Transverse colon (tissue), 4 donors: ENCODE measurements around the gene INSIG2.

Experiments used
- EP300 ChIP-seq: sonication (generic); formaldehyde crosslinking; IDR thresholded peaks from one replicate; pipeline ENCODE4 v1.6.1; 2017; ENCODE audit warnings: antibody characterized with exemption, low read depth
- POLR2A ChIP-seq: fragments of 450-650 bp; IDR thresholded peaks from one replicate; pipeline ENCODE4 v1.6.1; 2016; ENCODE audit warnings: antibody characterized with exemption, mild to moderate bottlenecking, moderate library complexity
- POLR2AphosphoS5 ChIP-seq, 3 donors: sonication (generic); formaldehyde crosslinking; IDR thresholded peaks; one replicate each; pipeline ENCODE4 v1.6.1; 2016; ENCODE audit warnings: antibody characterized with exemption in 3 of 3
- TF ChIP-seq, protein P1 (sequence below), 5 experiments: fragments of 200-600 bp in 3 of 5; fragments of 450-650 bp in 2 of 5; sonication (generic) in 3 of 5; IDR thresholded peaks; 1 replicate in 2 of 5; 2 replicates in 3 of 5; pipeline ENCODE4 v1.5.1; 2016 to 2017; ENCODE audit warnings: antibody characterized with exemption in 5 of 5, inconsistent platforms in 3 of 5, mild to moderate bottlenecking in 2 of 5, moderate library complexity in 1 of 5

DNA sequence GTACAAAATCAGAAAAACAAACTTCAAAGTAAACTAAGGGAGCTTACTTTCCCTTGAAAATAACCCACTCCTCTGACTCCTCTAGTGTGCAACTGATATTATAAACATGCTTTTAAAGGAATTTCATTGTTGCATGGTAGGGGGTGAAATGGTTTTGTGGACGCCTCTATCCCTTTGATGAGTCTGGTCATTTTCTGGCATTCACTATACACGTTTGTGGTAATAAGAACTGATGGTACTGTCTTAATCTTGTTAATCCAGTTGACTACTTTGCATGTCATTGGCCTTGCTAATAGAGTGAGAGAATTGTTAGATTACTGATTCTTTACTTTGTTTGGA lies 2.8 kb downstream of the INSIG2 start:
- TF ChIP-seq, protein P1, sequence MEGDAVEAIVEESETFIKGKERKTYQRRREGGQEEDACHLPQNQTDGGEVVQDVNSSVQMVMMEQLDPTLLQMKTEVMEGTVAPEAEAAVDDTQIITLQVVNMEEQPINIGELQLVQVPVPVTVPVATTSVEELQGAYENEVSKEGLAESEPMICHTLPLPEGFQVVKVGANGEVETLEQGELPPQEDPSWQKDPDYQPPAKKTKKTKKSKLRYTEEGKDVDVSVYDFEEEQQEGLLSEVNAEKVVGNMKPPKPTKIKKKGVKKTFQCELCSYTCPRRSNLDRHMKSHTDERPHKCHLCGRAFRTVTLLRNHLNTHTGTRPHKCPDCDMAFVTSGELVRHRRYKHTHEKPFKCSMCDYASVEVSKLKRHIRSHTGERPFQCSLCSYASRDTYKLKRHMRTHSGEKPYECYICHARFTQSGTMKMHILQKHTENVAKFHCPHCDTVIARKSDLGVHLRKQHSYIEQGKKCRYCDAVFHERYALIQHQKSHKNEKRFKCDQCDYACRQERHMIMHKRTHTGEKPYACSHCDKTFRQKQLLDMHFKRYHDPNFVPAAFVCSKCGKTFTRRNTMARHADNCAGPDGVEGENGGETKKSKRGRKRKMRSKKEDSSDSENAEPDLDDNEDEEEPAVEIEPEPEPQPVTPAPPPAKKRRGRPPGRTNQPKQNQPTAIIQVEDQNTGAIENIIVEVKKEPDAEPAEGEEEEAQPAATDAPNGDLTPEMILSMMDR (IDR thresholded peaks at IDR 0.05): no peak
- no peak for TF ChIP-seq EP300
- TF ChIP-seq POLR2AphosphoS5 (IDR thresholded peaks at IDR 0.05): no peak
- no peak for TF ChIP-seq POLR2A
